ENCODE data around the gene SPINK2. TPM values are rescaled to one million over a fixed set of nuclear protein-coding genes. Genes with fewer than 3 reads are reported as not detected.

Gene SPINK2
- polyA plus RNA-seq, 1 donor (not counting 4 experiments of a cell fraction or from before 2014, with no cell fraction given): 0.10 TPM

- dilution Hi-C loops (cut with MboI; ENCODE audit: extremely low pct_ligation_motif_present, low sequenced_read_pairs): no loop called here
- TF ChIP-seq EZH2 (IDR thresholded peaks at IDR 0.05; ENCODE audit: low read length): no peak
- TF ChIP-seq CTCF (optimal IDR thresholded peaks at IDR 0.05 in 1 of 3, IDR thresholded peaks at IDR 0.05 in 1 of 3, conservative IDR thresholded peaks at IDR 0.05 in 1 of 3; ENCODE audit: extremely low read depth in 1 of 3, insufficient read depth in 2 of 3, low read length in 3 of 3): no peak
- no peaks in the 10 kb centered on the region for H3K79me2 ChIP-seq (ENCODE audit: control insufficient read depth, insufficient read depth, low read length)
- no peaks in the 10 kb centered on the region for H3K36me3 ChIP-seq (ENCODE audit: control insufficient read depth in 2 of 2, extremely low read depth in 1 of 2, insufficient read depth in 2 of 2, low read length in 2 of 2)
- no peak overlapping the region for H3K4me2 ChIP-seq (ENCODE audit: control insufficient read depth, extremely low read depth, insufficient read depth, low read depth, low read length)
- H2AFZ ChIP-seq (ENCODE audit: control insufficient read depth, low read length): no peak overlapping the region
- H3K9ac ChIP-seq (ENCODE audit: control insufficient read depth, extremely low read depth, insufficient read depth, low read length): no peak overlapping the region
- no peaks in the 10 kb centered on the region for H3K27me3 ChIP-seq (ENCODE audit: control insufficient read depth, extremely low read depth, insufficient read depth, low read length)
- H3K4me1 ChIP-seq (ENCODE audit: control insufficient read depth, extremely low read depth, insufficient read depth, low read length): no peaks in the 10 kb centered on the region
- H3K9me3 ChIP-seq (ENCODE audit: control insufficient read depth, low read depth, low read length): no peaks in the 10 kb centered on the region
- no peaks in the 10 kb centered on the region for H4K20me1 ChIP-seq (ENCODE audit: control insufficient read depth, extremely low read depth, insufficient read depth, low read length)
- DNase-seq (ENCODE audit: low read depth, low spot score) (no peak), FAIRE-seq (no peak)
- no peak overlapping the region for H3K4me3 ChIP-seq (ENCODE audit: control insufficient read depth in 2 of 3, extremely low read depth in 1 of 3, insufficient read depth in 2 of 3, low read depth in 1 of 3, low read length in 3 of 3)
- H3K9me1 ChIP-seq (ENCODE audit: control insufficient read depth, extremely low read depth, insufficient read depth, low read length): no peaks in the 10 kb centered on the region
- H3K27ac ChIP-seq (ENCODE audit: control insufficient read depth, insufficient read depth, low read length): no peak overlapping the region
Measured at GRCh38 chr4:56768763-56769162, 52.7 kb downstream of the SPINK2 start.

GRCh38 chr4:56768316-56768715 is 53.2 kb downstream of the SPINK2 start:
- H3K9me3 ChIP-seq (ENCODE audit: control insufficient read depth, low read depth, low read length): no peaks in the 10 kb centered on the region
- H3K4me1 ChIP-seq (ENCODE audit: control insufficient read depth, extremely low read depth, insufficient read depth, low read length): no peaks in the 10 kb centered on the region
- DNase-seq (ENCODE audit: low read depth, low spot score) (no peak), FAIRE-seq (no peak)
- no peak overlapping the region for H2AFZ ChIP-seq (ENCODE audit: control insufficient read depth, low read length)
- no peaks in the 10 kb centered on the region for H3K9me1 ChIP-seq (ENCODE audit: control insufficient read depth, extremely low read depth, insufficient read depth, low read length)
- no peaks in the 10 kb centered on the region for H3K79me2 ChIP-seq (ENCODE audit: control insufficient read depth, insufficient read depth, low read length)
- no peaks in the 10 kb centered on the region for H3K27me3 ChIP-seq (ENCODE audit: control insufficient read depth, extremely low read depth, insufficient read depth, low read length)
- TF ChIP-seq CTCF (optimal IDR thresholded peaks at IDR 0.05 in 1 of 3, IDR thresholded peaks at IDR 0.05 in 1 of 3, conservative IDR thresholded peaks at IDR 0.05 in 1 of 3; ENCODE audit: extremely low read depth in 1 of 3, insufficient read depth in 2 of 3, low read length in 3 of 3) (no peak), EZH2 (IDR thresholded peaks at IDR 0.05; ENCODE audit: low read length) (no peak)
- no peak overlapping the region for H3K4me2 ChIP-seq (ENCODE audit: control insufficient read depth, extremely low read depth, insufficient read depth, low read depth, low read length)
- no peaks in the 10 kb centered on the region for H3K36me3 ChIP-seq (ENCODE audit: control insufficient read depth in 2 of 2, extremely low read depth in 1 of 2, insufficient read depth in 2 of 2, low read length in 2 of 2)
- H3K9ac ChIP-seq (ENCODE audit: control insufficient read depth, extremely low read depth, insufficient read depth, low read length): no peak overlapping the region
- dilution Hi-C loops (cut with MboI; ENCODE audit: extremely low pct_ligation_motif_present, low sequenced_read_pairs): no loop called here
- H4K20me1 ChIP-seq (ENCODE audit: control insufficient read depth, extremely low read depth, insufficient read depth, low read length): no peaks in the 10 kb centered on the region
- H3K4me3 ChIP-seq (ENCODE audit: control insufficient read depth in 2 of 3, extremely low read depth in 1 of 3, insufficient read depth in 2 of 3, low read depth in 1 of 3, low read length in 3 of 3): no peak overlapping the region
- H3K27ac ChIP-seq (ENCODE audit: control insufficient read depth, insufficient read depth, low read length): no peak overlapping the region
